ENCODE data around the gene FCGBP.
"Not testable (repeated sequence)": the region's sequence is repeated elsewhere in the genome, so short reads cannot be mapped to it uniquely, and the experiment has no call there.

Gene FCGBP

DNA sequence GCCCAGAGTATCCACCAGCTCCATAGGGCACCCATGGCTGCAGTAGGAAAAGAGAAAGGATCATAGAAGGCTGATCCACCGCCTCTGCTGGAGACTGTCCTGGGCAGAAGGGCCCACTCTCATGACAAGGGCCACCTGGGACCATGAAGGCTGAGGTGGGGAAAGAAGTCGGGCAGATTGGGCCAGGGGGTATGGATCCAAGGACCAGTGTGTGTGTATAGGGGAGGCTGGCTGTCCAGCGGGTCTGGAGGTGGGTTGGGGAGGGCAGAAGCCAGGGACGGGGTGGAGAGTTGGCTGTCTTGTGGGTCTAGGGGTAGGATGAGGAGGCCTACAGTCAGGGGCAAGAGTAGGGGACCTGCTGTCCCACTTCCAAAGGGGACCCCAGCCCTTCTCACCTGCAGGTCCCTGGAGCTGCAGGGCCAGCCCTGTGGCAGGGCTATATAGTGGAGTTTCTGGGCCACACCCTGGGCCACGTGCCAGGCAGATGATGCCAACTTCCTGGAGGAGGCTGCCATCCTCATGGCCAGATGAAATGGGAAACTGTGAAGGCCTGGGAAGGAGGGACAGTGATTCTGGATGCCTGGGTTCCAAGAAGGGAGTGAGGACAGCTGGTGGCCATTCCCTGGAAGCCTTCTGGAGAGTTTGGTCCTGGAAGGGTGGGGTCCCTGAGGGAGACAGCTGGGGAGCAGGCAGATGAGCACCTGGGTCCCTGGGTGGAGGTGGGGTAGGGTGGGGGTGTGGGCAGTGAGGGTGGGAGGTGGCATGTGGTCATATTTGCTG, at the start of gene FCGBP:
Gene FCGBP, minus strand, starts transcription at position 51 of the 780 bp plus-strand sequence.
- no peak for DNase-seq

DNA sequence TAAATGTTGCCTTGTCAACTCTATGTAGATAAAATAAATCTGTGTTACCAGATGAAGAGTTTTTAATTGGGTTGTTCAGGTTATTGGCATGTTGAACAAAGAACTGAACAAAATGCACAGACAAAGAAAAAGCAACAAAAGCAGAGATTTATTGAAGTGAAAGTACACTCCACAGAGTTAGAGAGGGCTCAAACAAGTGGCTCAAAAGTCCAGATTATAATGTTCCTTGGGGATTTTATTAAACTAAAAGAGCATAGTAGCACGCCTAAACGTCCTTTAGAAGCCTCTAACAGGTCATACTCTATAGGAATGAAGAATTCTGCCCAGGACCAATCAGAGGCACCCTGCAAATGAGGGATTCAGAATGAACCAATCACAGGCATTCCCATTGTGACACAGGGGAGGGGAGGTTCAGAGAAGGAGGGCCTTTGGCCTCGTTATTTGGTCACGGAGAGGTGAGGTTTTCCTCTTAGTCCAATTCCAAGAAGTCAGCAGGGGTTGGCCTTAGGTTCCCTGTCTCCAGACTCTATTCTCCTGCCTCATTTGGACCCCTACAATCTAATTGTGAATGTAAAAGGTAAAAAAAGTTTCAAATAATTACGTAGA, 49.4 kb upstream of the FCGBP start:
- no peak for DNase-seq

DNA sequence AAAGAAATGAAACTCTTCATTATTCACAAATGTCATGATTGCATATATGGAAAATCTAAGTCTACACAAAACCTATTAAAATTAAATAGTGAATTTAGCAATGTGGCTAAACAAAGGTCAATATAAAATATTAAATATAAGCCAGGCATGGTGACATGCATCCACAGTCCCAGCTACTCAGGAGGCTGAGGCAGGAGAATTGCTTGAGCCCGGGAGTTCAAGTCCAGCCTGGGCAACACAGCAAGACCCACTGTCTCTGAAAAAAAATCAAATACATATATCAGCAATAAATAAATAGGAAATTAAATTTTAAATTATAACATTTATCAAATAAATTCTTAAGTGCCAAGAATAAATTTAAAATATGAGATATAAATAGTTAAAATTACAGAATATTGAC, 48.4 kb upstream of the FCGBP start:
- DNase-seq, result no peak

DNA sequence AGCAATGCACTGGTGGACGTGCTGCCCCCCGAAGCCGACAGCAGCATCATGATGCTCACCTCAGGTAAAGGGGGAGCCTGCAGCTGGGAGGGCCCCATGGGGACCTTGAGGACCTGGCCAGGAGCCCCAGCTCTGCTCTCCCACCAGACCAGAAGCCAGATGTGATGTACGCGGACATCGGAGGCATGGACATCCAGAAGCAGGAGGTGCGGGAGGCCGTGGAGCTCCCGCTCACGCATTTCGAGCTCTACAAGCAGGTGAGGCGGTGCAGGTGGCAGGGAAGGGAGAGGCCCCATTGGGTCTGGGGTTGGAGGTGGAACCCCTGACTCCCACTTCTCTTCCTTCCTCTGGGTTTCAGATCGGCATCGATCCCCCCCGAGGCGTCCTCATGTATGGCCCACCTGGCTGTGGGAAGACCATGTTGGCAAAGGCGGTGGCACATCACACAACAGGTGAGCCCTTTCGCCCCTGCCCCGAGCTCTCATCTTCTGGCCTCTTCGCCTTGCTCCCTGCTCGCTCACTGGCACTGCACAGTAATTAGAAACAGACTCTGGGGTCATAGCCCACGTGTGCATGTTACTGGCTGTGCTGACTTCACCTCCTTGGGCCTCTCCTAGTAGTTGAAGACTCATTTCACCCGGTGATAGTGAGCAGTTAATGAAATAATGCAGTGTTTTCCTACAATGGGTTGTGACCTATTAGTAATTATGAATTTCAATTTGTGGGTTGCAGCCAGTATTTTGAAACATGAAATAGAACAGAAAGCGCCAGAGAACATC, 40.1 kb upstream of the FCGBP start:
- no peak for DNase-seq

DNA sequence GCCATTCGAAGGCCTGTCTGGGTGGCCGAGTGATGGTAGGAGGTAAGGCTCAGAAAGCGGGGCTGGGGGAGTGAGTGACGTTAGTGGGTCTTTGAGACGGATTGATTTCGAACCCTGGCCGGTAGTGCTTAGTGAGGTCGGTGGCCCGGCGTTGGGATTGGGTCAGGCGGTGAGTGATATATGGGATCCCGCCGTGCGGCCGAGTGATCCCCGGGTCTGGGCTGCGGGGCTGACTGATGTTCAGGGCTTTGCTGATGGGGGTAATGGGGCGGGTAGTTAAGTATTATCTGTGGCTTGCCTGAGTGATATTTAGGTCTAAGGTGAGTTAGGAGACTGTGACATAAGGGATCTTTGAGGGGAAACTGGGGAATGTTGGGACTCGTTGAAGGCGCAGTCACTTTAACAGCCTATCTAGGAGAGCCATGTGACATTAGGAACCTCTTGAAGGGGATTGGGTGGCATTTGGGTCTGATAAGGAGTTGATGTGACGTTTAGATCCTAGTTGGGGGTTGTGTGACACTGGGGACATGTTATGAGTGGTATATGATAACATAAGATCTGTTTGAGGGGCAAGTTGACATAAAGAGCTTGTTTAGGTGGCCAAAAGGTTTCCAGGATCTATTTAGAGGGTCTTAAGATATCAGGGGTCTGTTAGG, 37.1 kb upstream of the FCGBP start:
- DNase-seq, result no peak

DNA sequence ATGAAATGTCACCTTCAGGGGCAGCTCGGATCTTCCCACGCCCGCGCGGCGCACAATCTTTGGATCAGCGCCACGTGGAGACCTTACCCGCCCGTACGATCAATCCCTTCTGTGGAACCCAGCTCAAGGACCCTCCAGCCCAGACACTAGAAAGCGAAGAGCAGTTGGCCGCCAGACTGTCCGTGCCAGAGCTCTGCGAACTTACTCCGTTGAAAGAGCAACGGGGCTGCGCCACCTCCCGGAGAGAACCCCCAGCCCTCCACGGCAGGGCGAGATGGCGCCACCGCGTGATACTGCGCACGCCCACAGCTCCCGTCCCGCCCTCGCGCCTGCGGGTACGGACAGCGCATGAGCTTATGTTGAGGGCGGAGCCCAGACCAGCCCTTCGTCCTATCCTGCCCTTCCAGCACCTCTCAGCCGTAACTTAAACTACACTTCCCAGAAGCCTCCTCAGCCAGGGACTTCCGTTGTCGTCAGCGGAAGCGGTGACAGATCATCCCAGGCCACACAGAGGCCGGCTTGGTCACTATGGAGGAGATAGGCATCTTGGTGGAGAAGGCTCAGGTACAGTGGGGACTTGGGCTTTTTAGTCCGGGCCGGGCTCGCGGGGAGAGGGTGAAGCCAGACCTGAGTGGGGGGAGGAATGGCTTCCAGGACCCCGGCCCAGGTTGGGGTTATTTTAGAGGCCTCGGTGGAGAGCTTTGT, 36.4 kb upstream of the FCGBP start, which contains the start of gene PSMC4:
Gene PSMC4, plus strand, starts transcription at position 491 of the 705 bp plus-strand sequence. Its CDS starts 38 bp downstream, at position 529.
- DNase-seq, result peak; percentile 98

DNA sequence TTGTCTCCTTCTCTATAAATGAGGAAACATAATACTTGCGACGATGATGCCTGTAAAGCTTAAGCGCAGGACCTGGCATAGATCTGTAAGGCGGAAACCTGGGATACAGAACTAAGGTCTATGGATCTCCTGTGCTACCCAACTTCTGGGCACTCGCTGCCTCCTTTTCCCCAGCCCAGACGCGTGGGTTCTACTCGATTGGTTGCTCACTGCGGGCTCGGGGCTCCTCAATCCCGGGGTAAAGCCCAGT, 35.9 kb upstream of the FCGBP start:
- no peak for DNase-seq

DNA sequence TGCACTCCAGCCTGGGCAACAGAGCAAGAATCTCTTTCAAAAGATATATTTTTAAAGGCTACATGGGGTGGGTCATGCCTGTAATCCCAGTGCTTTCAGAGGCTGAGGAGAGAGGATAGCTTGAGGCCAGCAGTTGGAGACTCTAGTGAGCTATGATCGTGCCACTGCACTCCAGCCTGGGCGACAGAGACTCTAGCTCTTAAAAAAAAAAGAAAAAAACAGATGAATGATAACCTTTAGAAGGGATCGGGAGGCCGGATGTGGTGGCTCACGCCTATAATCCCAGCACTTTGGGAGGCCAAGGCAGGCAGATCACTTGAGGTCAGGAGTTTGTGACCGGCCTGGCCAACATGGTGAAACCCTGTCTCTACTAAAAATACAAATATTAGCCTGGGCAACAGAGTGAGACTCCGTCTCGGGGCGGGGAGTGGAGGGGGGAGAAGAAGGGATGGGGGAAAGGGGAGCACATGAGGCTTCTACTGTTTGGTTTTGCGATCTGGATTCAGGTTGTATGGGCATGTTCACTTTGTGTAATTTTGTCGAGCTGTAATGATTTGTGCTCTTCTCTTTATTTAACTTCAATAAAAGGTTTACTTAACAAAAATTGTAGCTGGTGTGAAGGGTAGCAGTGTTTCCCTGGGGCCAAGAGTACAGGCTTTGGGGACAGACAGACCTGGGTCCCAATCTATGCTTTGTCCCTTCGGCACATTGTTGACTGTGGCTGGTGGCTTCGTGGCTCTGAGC, 35.4 kb upstream of the FCGBP start:
- DNase-seq, result no peak

DNA sequence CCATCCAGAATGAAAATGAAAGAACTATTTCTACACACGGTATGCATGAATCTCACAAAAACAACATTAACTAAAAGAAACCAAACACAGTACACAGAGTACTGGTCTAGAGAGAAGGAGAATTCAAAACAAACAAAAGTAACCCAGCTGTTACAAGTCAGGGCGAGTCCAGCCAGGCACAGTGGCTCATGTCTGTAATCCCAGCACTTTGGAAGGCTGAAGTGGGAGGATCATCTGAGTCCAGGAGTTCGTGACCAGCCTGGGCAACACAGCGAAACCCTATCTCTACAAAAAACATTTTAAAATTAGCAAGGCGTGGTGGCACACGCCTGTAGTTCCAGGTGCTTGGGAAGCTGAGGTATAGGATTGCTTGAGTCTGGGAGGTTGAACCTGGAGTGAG, 34.8 kb upstream of the FCGBP start:
- DNase-seq, result no peak

DNA sequence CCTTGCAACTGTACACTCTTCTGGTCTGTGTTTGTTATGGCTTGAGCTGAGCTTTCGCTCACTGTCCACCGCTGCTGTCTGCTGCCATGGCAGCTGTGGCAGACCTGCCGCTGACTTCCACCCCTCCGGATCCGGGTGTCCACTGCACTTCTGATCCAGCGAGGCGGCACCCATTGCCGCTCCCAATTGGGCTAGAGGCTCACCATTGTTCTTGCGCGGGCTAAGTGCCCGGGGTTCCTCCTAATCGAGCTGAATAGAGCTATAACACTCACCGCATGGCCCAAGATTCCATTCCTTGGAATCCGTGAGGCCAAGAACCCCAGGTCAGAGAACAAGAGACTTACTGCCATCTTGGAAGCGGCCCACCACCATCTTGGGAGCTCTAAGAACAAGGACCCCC, 34.4 kb upstream of the FCGBP start:
- no peak for DNase-seq

DNA sequence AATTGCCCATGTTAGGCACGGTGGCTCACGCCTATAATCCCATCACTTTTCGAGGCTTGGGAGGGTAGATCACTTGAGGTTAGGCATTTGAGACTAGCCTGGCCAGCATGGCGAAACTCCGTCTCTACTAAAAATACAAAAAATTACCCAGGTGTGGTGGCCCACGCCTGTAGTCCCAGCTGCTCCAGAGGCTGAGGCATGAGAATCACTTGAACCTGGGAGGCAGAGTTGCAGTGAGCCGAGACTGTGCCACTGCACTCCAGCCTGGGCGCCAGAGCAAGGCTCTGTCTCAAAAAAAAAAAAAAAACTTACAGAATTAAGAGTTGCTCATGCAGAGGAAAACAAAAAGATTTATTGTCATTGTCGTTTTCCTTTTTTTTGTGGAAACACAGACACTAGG, 33.1 kb upstream of the FCGBP start:
- no peak for DNase-seq

DNA sequence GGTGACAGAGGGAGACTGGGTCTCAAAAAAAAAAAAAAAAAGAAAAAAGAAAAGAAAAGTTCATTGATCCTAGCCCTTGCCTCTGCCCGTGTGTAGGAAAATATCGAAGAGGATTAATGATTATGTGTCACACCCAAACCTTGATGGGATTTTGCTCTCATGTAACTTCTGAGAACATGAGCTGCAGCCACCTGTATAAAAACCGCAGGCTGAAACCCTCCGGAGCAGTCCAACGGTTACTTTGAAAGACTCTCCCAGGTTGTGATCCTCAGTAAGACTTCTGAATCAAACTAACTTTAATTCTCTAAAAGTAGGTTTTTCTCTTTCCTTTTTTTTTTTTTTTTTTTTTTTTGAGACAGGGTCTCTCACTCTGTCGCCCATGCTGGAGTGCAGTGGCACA, 32.2 kb upstream of the FCGBP start:
- DNase-seq, result no peak

DNA sequence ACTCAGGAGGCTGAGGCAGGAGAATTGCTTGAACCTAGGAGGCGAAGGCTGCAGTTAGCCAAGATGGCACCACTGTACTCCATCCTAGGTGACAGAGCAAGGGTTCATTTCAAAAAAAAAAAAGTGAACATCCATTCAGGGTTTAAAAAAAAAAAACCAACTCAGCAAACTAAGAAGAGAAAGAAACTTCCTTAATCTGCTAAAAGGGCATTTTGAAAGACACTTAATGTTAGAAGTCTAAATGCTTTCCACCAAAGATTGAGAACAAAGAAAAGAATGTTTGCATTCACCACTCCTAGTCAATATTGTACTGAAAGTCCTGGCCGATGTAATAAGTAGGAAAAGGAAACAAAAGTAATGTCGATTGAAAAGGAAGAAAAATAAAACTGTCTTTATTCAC, 29.5 kb upstream of the FCGBP start:
- DNase-seq, result no peak

DNA sequence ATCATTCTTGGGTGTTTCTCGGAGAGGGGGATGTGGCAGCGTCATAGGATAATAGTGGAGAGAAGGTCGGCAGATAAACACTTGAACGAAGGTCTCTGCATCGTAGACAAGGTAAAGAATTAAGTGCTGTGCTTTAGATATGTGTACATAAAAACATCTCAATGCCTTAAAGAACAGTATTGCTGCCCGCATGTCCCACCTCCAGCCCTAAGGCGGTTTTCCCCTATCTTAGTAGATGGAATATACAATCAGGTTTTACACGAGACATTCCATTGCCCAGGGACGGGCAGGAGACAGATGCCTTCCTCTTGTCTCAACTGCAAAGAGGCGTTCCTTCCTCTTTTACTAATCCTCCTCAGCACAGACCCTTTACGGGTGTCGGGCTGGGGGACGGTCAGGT, 25.0 kb upstream of the FCGBP start:
- DNase-seq, result not testable (repeated sequence)

DNA sequence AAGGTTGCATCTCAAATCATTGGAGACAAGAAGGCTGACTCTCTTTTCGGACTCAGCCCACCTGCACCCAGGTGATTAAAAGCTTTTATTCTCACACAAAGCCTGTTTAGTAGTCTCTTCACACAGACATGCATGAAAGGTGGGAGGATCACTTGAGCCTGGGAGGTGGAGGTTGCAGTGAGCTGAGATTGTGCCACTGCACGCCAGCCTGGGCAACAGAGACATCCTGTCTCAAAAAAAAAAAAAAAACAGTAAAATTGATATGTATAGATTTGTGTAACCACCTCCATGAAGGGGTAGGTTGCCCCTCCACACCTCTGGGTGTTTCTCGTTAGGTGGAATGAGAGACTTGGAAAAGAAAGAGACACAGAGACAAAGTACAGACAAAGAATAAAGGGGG, 24.5 kb upstream of the FCGBP start:
- not testable (repeated sequence) for DNase-seq

DNA sequence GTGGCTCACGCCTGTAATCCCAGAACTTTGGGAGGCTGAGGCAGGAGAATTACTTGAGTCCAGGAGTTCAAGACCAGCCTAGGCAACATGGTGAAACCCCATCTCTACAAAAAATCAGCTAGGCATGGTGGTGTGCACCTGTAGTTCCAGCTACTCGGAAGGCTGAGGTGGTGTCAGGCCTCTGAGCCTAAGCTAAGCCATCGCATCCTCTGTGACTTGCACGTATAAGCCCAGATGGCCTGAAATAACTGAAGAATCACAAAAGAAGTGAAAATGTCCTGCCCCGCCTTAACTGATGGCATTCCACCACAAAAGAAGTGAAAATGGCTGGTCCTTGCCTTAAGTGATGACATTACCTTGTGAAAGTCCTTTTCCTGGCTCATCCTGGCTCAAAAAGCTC, 23.5 kb upstream of the FCGBP start:
- not testable (repeated sequence) for DNase-seq

DNA sequence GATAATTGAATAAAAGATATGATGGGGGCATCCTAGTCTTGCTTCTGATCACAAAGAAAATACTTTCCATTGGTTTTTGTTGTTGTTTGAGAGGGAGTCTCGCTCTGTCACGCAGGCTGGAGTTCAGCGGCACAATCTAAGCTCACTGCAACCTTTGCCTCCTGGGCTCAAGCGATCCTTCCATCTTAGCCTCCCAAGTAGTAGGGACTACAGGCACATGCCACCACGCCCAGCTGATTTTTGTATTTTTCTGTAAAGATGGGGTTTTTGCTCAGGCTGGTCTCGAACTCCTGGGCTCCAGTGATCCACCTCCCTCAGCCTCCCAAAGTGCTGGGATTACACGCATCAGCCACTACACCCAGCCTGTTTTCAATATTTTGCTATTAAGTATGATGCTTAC, 19.5 kb upstream of the FCGBP start:
- DNase-seq, result no peak

DNA sequence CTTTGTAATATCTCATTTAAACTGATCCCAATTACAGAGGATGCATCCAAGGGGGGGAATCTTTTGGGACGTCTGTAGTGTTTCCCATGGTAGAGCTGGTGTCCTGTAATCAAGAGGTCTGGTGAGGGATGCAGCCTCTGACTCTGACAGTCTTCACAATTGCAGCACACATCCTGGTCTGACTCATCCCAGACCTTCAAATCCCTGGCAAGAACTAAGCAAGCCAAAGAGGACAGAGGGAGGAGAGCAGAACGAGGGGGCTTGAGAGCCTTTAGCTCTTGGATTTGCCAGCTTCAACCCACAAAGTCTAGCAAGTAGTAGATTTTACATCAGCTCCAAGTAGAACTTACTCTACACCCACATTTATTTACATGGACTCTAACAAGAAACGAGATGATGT, 17.3 kb upstream of the FCGBP start:
- DNase-seq, result no peak

DNA sequence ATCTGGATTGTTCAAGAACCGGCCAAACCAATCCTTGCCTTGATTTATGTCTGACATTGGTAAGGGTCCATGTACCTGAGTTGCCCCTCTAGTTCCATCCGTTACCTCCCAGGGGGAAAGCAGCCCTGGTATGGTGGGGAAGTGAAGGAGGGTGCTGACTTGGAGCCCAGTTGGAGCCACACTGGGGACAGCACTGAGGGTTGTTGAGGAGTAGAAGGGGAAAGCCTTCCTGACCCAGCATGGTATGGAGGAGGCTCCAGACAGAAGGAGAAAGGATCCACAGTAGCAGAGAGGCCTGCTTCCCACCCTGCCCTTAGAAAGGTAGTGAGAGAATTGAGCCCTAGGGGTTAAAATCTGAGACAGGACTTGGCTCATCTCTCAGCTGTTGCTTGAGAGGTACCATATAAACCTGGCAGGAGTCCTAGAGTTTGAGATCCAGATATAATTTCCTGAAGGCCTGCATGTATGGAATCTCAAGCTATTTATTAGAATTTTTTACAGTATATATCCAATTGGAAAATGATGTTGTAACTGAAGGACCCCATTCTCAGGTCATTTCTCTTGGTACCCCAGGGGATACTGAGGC, 16.7 kb upstream of the FCGBP start:
- DNase-seq, result no peak

DNA sequence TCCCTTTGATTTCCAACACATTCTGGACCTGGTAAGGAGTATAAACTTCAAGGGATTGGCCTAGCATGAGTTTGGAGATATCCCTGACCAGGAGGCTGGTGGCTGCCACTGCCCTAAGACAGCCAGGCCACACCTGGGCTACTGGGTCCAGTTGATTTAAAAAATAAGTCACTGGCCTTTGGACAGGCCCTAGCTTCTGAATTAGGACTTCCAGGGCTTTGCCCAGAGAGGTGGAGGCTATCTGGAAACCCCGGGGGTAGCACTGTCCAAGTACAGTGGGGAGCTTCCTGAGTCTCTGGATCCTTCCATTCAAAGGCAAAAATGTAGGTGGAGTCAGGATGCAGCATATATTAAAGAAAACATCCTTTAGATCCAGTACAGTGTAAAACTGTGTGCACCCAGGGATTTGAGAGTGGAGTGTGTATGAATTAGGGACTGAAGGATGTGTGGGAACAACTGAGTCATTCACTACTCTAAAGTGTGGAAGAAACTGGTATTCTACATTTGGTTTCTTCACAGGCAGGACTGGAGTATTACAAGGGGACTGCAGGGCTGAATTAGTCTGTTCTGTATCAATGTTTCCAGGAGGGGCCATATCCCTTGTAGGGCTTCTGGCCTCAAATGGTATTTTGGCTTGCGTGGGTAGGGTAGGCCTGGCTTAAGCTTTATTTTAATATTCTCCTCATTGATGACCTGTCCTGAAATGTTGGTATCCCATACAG, 14.8 kb upstream of the FCGBP start:
- DNase-seq, result no peak

DNA sequence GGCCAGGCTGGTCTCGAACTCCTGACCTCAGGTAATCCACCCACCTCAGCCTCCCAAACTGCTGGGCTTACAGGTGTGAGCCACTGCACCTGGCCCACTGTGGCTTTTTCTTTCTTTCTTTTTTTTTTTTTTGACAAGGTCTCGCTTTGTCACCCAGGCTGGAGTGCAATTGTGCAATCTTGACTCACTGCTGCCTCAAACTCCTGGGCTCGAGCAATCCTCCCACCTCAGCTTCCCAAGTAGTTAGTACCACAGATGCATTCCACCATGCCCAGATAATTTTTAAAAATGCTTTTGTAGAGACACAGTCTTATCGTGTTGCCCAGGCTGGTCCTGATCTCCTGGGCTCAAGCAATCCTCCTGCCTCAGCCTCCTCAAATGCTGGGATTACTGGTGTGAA, 12.1 kb upstream of the FCGBP start:
- DNase-seq, result no peak

All from retina (tissue), 1 donor.